Lower leg skin (tissue), 3 donors: ENCODE results near the gene PARD6B.

Experiments
- CTCF ChIP-seq, 3 donors: fragments of 450-650 bp; IDR thresholded peaks; one replicate each; pipeline ENCODE4 v1.5.1; 2016; ENCODE audit warnings: antibody characterized with exemption in 3 of 3, mild to moderate bottlenecking in 3 of 3, moderate library complexity in 2 of 3
- POLR2A ChIP-seq, 2 donors: fragments of 450-650 bp; IDR thresholded peaks; one replicate each; pipeline ENCODE4 v1.6.1; 2016 to 2017; ENCODE audit warnings: antibody characterized with exemption in 2 of 2, mild to moderate bottlenecking in 1 of 2, moderate library complexity in 1 of 2

- no peak for TF ChIP-seq POLR2A (IDR thresholded peaks at IDR 0.05)
- TF ChIP-seq CTCF (IDR thresholded peaks at IDR 0.05), result no peak
Measured at GRCh38 chr20:50694379-50695134, 36.8 kb upstream of the PARD6B start.
